ENCODE results near the gene IL18R1. TPM values are rescaled to one million over a fixed set of nuclear protein-coding genes. Genes with fewer than 3 reads are reported as not detected.

IL18R1 gene
- total and polyA plus RNA-seq, 5 experiments from 2014 or later = 0.39 to 6.9 (median 1.9) TPM

GRCh38 chr2:102385522-102385921 lies 29.9 kb downstream of the IL18R1 start:
- peaks cover 7 to 23% (median 18%) of the 10 kb centered on the region in 9 donors for H3K9me3 Mint-ChIP-seq
- POLR2A ChIA-PET = no interaction called here
- no peak for ATAC-seq
- peaks cover 2 to 37% (median 34%) of the 10 kb centered on the region in 3 donors for H3K36me3 Mint-ChIP-seq
- no peak overlapping the region for H3K27ac Mint-ChIP-seq
- no peaks in the 10 kb centered on the region for H3K27me3 Mint-ChIP-seq
- no peak overlapping the region for H3K4me3 Mint-ChIP-seq
- H3K4me1 Mint-ChIP-seq = peaks cover 0 to 4% (median 0%) of the 10 kb centered on the region in 4 donors
- DNase-seq = no peak

- ATAC-seq (no peak), DNase-seq (no peak)
- Mint-ChIP-seq H3K4me1 (peaks cover 0 to 4% (median 1%) of the 10 kb centered on the region in 4 donors), H3K36me3 (peaks cover 2 to 37% (median 34%) of the 10 kb centered on the region in 3 donors), H3K27ac (peak overlapping the region in 1 of 10 donors; percentile 40), H3K9me3 (peaks cover 7 to 23% (median 18%) of the 10 kb centered on the region in 9 donors), H3K27me3 (no peaks in the 10 kb centered on the region), H3K4me3 (no peak overlapping the region)
- POLR2A ChIA-PET = no interaction called here
Observed at GRCh38 chr2:102386004-102386403, 30.4 kb downstream of the IL18R1 start.

- H3K27ac Mint-ChIP-seq = peak overlapping the region in 1 of 10 donors; percentile 4
- peaks cover 7 to 23% (median 16%) of the 10 kb centered on the region in 9 donors for H3K9me3 Mint-ChIP-seq
- peaks cover 2 to 34% (median 29%) of the 10 kb centered on the region in 3 donors for H3K36me3 Mint-ChIP-seq
- no peak overlapping the region for H3K4me3 Mint-ChIP-seq
- H3K27me3 Mint-ChIP-seq = no peaks in the 10 kb centered on the region
- ATAC-seq (no peak), DNase-seq (no peak)
- POLR2A ChIA-PET = no interaction called here
- peaks cover 8 to 12% (median 11%) of the 10 kb centered on the region in 4 donors for H3K4me1 Mint-ChIP-seq
Observed at GRCh38 chr2:102386867-102387541, 31.4 kb downstream of the IL18R1 start.

GRCh38 chr2:102387763-102388546 lies 32.4 kb downstream of the IL18R1 start:
- DNase-seq = no peak

GRCh38 chr2:102391565-102391964 lies 36.0 kb downstream of the IL18R1 start:
- no peak overlapping the region for H3K27ac Mint-ChIP-seq
- peak in 3 of 10 donors; percentile 31 to 42 (median 34) for DNase-seq
- ATAC-seq = peak; percentile 11 to 33

More at GRCh38 chr2:102387763-102388546, 32.4 kb downstream of the IL18R1 start:
- Mint-ChIP-seq H3K9me3 (peaks cover 4 to 20% (median 14%) of the 10 kb centered on the region in 9 donors), H3K27me3 (no peaks in the 10 kb centered on the region), H3K27ac (peak overlapping the region in 1 of 10 donors; percentile 4), H3K4me3 (no peak overlapping the region), H3K4me1 (peaks cover 8 to 15% (median 11%) of the 10 kb centered on the region in 4 donors), H3K36me3 (peaks cover 2 to 31% (median 22%) of the 10 kb centered on the region in 3 donors)
- ATAC-seq = no peak
- POLR2A ChIA-PET = no interaction called here

GRCh38 chr2:102392096-102392495 lies 36.5 kb downstream of the IL18R1 start:
- Mint-ChIP-seq H3K27me3 (no peaks in the 10 kb centered on the region), H3K4me1 (peaks cover 8 to 15% (median 11%) of the 10 kb centered on the region in 4 donors), H3K36me3 (no peaks in the 10 kb centered on the region), H3K9me3 (no peaks in the 10 kb centered on the region), H3K27ac (no peak overlapping the region), H3K4me3 (no peak overlapping the region)
- ATAC-seq (no peak), DNase-seq (no peak)
- POLR2A ChIA-PET = no interaction called here

More at GRCh38 chr2:102391565-102391964, 36.0 kb downstream of the IL18R1 start:
- H3K9me3 Mint-ChIP-seq = no peaks in the 10 kb centered on the region
- H3K4me1 Mint-ChIP-seq = peaks cover 8 to 15% (median 11%) of the 10 kb centered on the region in 4 donors
- no peaks in the 10 kb centered on the region for H3K27me3 Mint-ChIP-seq
- H3K4me3 Mint-ChIP-seq = no peak overlapping the region
- peaks cover 0 to 1% (median 0%) of the 10 kb centered on the region in 3 donors for H3K36me3 Mint-ChIP-seq
- POLR2A ChIA-PET = no interaction called here

- ATAC-seq (no peak), DNase-seq (no peak)
- POLR2A ChIA-PET = no interaction called here
- H3K4me1 Mint-ChIP-seq = peaks cover 7 to 15% (median 9%) of the 10 kb centered on the region in 4 donors
- no peaks in the 10 kb centered on the region for H3K27me3 Mint-ChIP-seq
- no peaks in the 10 kb centered on the region for H3K36me3 Mint-ChIP-seq
- H3K4me3 Mint-ChIP-seq = no peak overlapping the region
- H3K9me3 Mint-ChIP-seq = no peaks in the 10 kb centered on the region
- no peak overlapping the region for H3K27ac Mint-ChIP-seq
Observed at GRCh38 chr2:102392942-102393341, 37.3 kb downstream of the IL18R1 start.

GRCh38 chr2:102396012-102396411 lies 40.4 kb downstream of the IL18R1 start:
- H3K27me3 Mint-ChIP-seq = no peaks in the 10 kb centered on the region

GRCh38 chr2:102397209-102397608 lies 41.6 kb downstream of the IL18R1 start:
- H3K27ac Mint-ChIP-seq = no peak overlapping the region
- POLR2A ChIA-PET = no interaction called here
- H3K4me3 Mint-ChIP-seq = no peak overlapping the region
- no peaks in the 10 kb centered on the region for H3K9me3 Mint-ChIP-seq
- H3K4me1 Mint-ChIP-seq = peaks cover 1 to 27% (median 12%) of the 10 kb centered on the region in 4 donors
- H3K36me3 Mint-ChIP-seq = no peaks in the 10 kb centered on the region
- DNase-seq = no peak
- no peaks in the 10 kb centered on the region for H3K27me3 Mint-ChIP-seq
- ATAC-seq = no peak

More at GRCh38 chr2:102396012-102396411, 40.4 kb downstream of the IL18R1 start:
- POLR2A ChIA-PET = no interaction called here
- no peaks in the 10 kb centered on the region for H3K9me3 Mint-ChIP-seq
- H3K4me1 Mint-ChIP-seq = peaks cover 7 to 28% (median 15%) of the 10 kb centered on the region in 4 donors
- H3K36me3 Mint-ChIP-seq = no peaks in the 10 kb centered on the region
- H3K4me3 Mint-ChIP-seq = no peak overlapping the region
- no peak for ATAC-seq
- no peak overlapping the region for H3K27ac Mint-ChIP-seq
- no peak for DNase-seq

- H3K4me3 Mint-ChIP-seq = no peak overlapping the region
- peaks cover 1 to 26% (median 12%) of the 10 kb centered on the region in 4 donors for H3K4me1 Mint-ChIP-seq
- no peaks in the 10 kb centered on the region for H3K9me3 Mint-ChIP-seq
- no peaks in the 10 kb centered on the region for H3K27me3 Mint-ChIP-seq
- POLR2A ChIA-PET = no interaction called here
- DNase-seq (no peak), ATAC-seq (no peak)
- no peak overlapping the region for H3K27ac Mint-ChIP-seq
- no peaks in the 10 kb centered on the region for H3K36me3 Mint-ChIP-seq
Observed at GRCh38 chr2:102399499-102400141, 44.0 kb downstream of the IL18R1 start.

GRCh38 chr2:102401456-102401855 lies 45.9 kb downstream of the IL18R1 start:
- Mint-ChIP-seq H3K27me3 (no peaks in the 10 kb centered on the region), H3K4me3 (no peak overlapping the region), H3K36me3 (no peaks in the 10 kb centered on the region), H3K9me3 (no peaks in the 10 kb centered on the region), H3K4me1 (peaks cover 1 to 26% (median 12%) of the 10 kb centered on the region in 4 donors), H3K27ac (peak overlapping the region in 1 of 10 donors; percentile 30)
- DNase-seq = no peak
- POLR2A ChIA-PET = no interaction called here
- ATAC-seq = no peak

GRCh38 chr2:102401865-102402264 lies 46.3 kb downstream of the IL18R1 start:
- DNase-seq = no peak
- no peak overlapping the region for H3K4me3 Mint-ChIP-seq

More at GRCh38 chr2:102401865-102402264, 46.3 kb downstream of the IL18R1 start:
- peaks cover 1 to 26% (median 12%) of the 10 kb centered on the region in 4 donors for H3K4me1 Mint-ChIP-seq
- POLR2A ChIA-PET = no interaction called here
- ATAC-seq = no peak
- no peaks in the 10 kb centered on the region for H3K36me3 Mint-ChIP-seq
- H3K27ac Mint-ChIP-seq = peak overlapping the region in 1 of 10 donors; percentile 30
- no peaks in the 10 kb centered on the region for H3K27me3 Mint-ChIP-seq
- no peaks in the 10 kb centered on the region for H3K9me3 Mint-ChIP-seq
